Left ventricle myocardium inferior (tissue), 1 donor: ENCODE measurements around the gene CYGB. TPM values are rescaled to one million over a fixed set of nuclear protein-coding genes. Genes with fewer than 3 reads are reported as not detected.

Source experiments
- DNase-seq: peaks from one replicate; pipeline ENCODE4 v3.0.0-alpha.2; 2020
- H3K27ac ChIP-seq: fragments of 200-600 bp; replicated peaks from 2 replicates; pipeline ENCODE4 v1.8.0; 2021
- H3K27me3 ChIP-seq: fragments of 200-600 bp; 2 replicates; pipeline ENCODE4 v1.8.0; 2021; ENCODE audit warnings: low read depth
- H3K36me3 ChIP-seq: fragments of 200-600 bp; 2 replicates; pipeline ENCODE4 v1.8.0; 2021
- H3K4me1 ChIP-seq: fragments of 200-600 bp; 2 replicates; pipeline ENCODE4 v1.8.0; 2021
- H3K4me3 ChIP-seq: fragments of 200-600 bp; 2 replicates; pipeline ENCODE4 v1.8.0; 2021; ENCODE audit warnings: mild to moderate bottlenecking, moderate library complexity
- H3K9me3 ChIP-seq: fragments of 200-600 bp; replicated peaks from 2 replicates; pipeline ENCODE4 v1.8.0; 2021
- CTCF ChIP-seq: fragments of 200-600 bp; IDR thresholded peaks from 2 replicates; pipeline ENCODE4 v1.8.0; 2021; ENCODE audit warnings: antibody characterized with exemption, mild to moderate bottlenecking, borderline replicate concordance
- intact Hi-C: fragments of 100-400 bp; cut with micrococcal nuclease; formaldehyde crosslinking; loops from one replicate; pipeline ENCODE4 v1.11.0; 2022
- long read RNA-seq: library from polyadenylated mRNA; unstranded; transcript quantifications from one replicate; pipeline ENCODE4 v2.0.0, GENCODE V29; 2021
- total RNA-seq: library from RNA; stranded (reverse); fragmentation: NEBNext Ultra II Directional; extraction: Animal tissue kit (Norgen Biotek cat#: 25700); gene quantifications from one replicate; pipeline ENCODE4 v1.2.1, GENCODE V29; 2021
- donor health status: DM: no; HTN: yes; CAD: no; lungs with severe emphysema.

The CYGB gene
- total RNA-seq: 24.1 TPM
- long read RNA-seq, transcript CYGB-201 (4 exons, 2,158 nt): major isoform, 20 of 28 reads
- long read RNA-seq, partial matches to known transcripts: 1 of 28 reads
- long read RNA-seq, other reads (novel, unspliced or antisense): 7 of 28 reads

GRCh38 chr17:76537578-76538280 is at the start of gene CYGB:
CYGB (minus strand) TSS chr17:76537709; CDS start chr17:76537542, 167 bp downstream.
- peaks cover 18% of the 10 kb centered on the region for H3K27me3 ChIP-seq
- H3K36me3 ChIP-seq: no peaks in the 10 kb centered on the region
- peak; percentile 74 for DNase-seq
- H3K9me3 ChIP-seq: no peaks in the 10 kb centered on the region
- H3K4me3 ChIP-seq: peak within 1 kb of the TSS; percentile 73
- H3K27ac ChIP-seq: peak within 1 kb of the TSS; percentile 93
- peaks cover 88% of the 10 kb centered on the region for H3K4me1 ChIP-seq
- TF ChIP-seq CTCF: no peak
- intact Hi-C loops: no loop called here

- H3K4me1 ChIP-seq: peaks cover 29% of the 10 kb centered on the region
- no peak overlapping the region for H3K4me3 ChIP-seq
- H3K9me3 ChIP-seq: no peaks in the 10 kb centered on the region
- intact Hi-C loops: no loop called here
- no peaks in the 10 kb centered on the region for H3K36me3 ChIP-seq
- no peak for DNase-seq
- H3K27ac ChIP-seq: no peak overlapping the region
- TF ChIP-seq CTCF: no peak
- H3K27me3 ChIP-seq: peaks cover 41% of the 10 kb centered on the region
These were observed 49.4 kb upstream of the CYGB start for GRCh38 chr17:76586741-76587487.

GRCh38 chr17:76585649-76586593 is 48.4 kb upstream of the CYGB start, which contains the start of gene ST6GALNAC2:
ST6GALNAC2 (minus strand) TSS chr17:76585860; CDS start chr17:76585808, 52 bp downstream.
- peak within 1 kb of the TSS; percentile 68 for H3K27ac ChIP-seq
- H3K27me3 ChIP-seq: peaks cover 34% of the 10 kb centered on the region
- H3K4me1 ChIP-seq: peaks cover 29% of the 10 kb centered on the region
- no peaks in the 10 kb centered on the region for H3K36me3 ChIP-seq
- intact Hi-C loops: no loop called here
- peak; percentile 69 for DNase-seq
- peak; percentile 63 for TF ChIP-seq CTCF
- no peaks in the 10 kb centered on the region for H3K9me3 ChIP-seq
- peak within 1 kb of the TSS; percentile 82 for H3K4me3 ChIP-seq

GRCh38 chr17:76585033-76585648 is 47.6 kb upstream of the CYGB start:
- intact Hi-C loops: no loop called here
- Histone ChIP-seq H3K4me1 (peaks cover 29% of the 10 kb centered on the region), H3K27ac (peak overlapping the region; percentile 68), H3K4me3 (peak overlapping the region; percentile 82), H3K36me3 (no peaks in the 10 kb centered on the region), H3K9me3 (no peaks in the 10 kb centered on the region), H3K27me3 (peaks cover 32% of the 10 kb centered on the region)
- DNase-seq: no peak
- TF ChIP-seq CTCF: no peak
